Measurements from ENCODE around the gene CACHD1.
"Not testable (repeated sequence)": the region's sequence is repeated elsewhere in the genome, so short reads cannot be mapped to it uniquely, and the experiment has no call there.

Gene CACHD1

GRCh38 chr1:64675718-64676345 lies 205.9 kb downstream of the CACHD1 start:
- DNase-seq: no peak

- DNase-seq: no peak
Observed at GRCh38 chr1:64676386-64676785, 206.5 kb downstream of the CACHD1 start.

GRCh38 chr1:64677532-64677931 lies 207.6 kb downstream of the CACHD1 start:
- no peak for DNase-seq

- no peak for DNase-seq
Observed at GRCh38 chr1:64678366-64678765, 208.4 kb downstream of the CACHD1 start.

GRCh38 chr1:64679177-64679576 lies 209.2 kb downstream of the CACHD1 start:
- no peak for DNase-seq

GRCh38 chr1:64680599-64680998 lies 210.7 kb downstream of the CACHD1 start:
- DNase-seq: no peak

- DNase-seq: no peak
Observed at GRCh38 chr1:64681043-64681442, 211.1 kb downstream of the CACHD1 start.

GRCh38 chr1:64683419-64683818 lies 213.5 kb downstream of the CACHD1 start:
- DNase-seq: no peak

GRCh38 chr1:64685217-64685616 lies 215.3 kb downstream of the CACHD1 start:
- no peak for DNase-seq

- no peak for DNase-seq
Observed at GRCh38 chr1:64685765-64686341, 215.9 kb downstream of the CACHD1 start.

GRCh38 chr1:64686828-64687724 lies 217.1 kb downstream of the CACHD1 start:
- no peak for DNase-seq

GRCh38 chr1:64687725-64688327 lies 217.9 kb downstream of the CACHD1 start:
- DNase-seq: no peak

GRCh38 chr1:64691626-64692025 lies 221.7 kb downstream of the CACHD1 start:
- no peak for DNase-seq

GRCh38 chr1:64692911-64693310 lies 223.0 kb downstream of the CACHD1 start:
- DNase-seq: no peak

GRCh38 chr1:64693406-64693805 lies 223.5 kb downstream of the CACHD1 start:
- DNase-seq: no peak

GRCh38 chr1:64696879-64697278 lies 226.9 kb downstream of the CACHD1 start:
- no peak for DNase-seq

- DNase-seq: no peak
Observed at GRCh38 chr1:64699327-64699726, 229.4 kb downstream of the CACHD1 start.

- no peak for DNase-seq
Observed at GRCh38 chr1:64701071-64701470, 231.1 kb downstream of the CACHD1 start.

- no peak for DNase-seq
Observed at GRCh38 chr1:64701886-64702285, 232.0 kb downstream of the CACHD1 start.

GRCh38 chr1:64702670-64703069 lies 232.7 kb downstream of the CACHD1 start:
- DNase-seq: not testable (repeated sequence)

- no peak for DNase-seq
Observed at GRCh38 chr1:64703600-64703999, 233.7 kb downstream of the CACHD1 start.

GRCh38 chr1:64705591-64705990 lies 235.7 kb downstream of the CACHD1 start:
- no peak for DNase-seq

- no peak for DNase-seq
Observed at GRCh38 chr1:64711266-64711665, 241.3 kb downstream of the CACHD1 start.

GRCh38 chr1:64712049-64712448 lies 242.1 kb downstream of the CACHD1 start:
- no peak for DNase-seq
